GM23338 (cell line): Measurements from ENCODE around the gene SLC8A1.

Experiments used
- CREB1 ChIP-seq: fragments of 250-450 bp; sonication (Bioruptor Pico); IDR thresholded peaks from 2 replicates; pipeline ENCODE4 v1.5.0; 2020; ENCODE audit warnings: low read depth, mild to moderate bottlenecking, moderate library complexity
- CTCF ChIP-seq, 2 experiments: fragments of 200-600 bp in 1 of 2; sonication (generic) in 1 of 2; conservative IDR thresholded peaks; 2 replicates each; pipeline versions ENCODE4 v1.5.1 to v1.6.1; 2016 to 2017; ENCODE audit warnings: antibody characterized with exemption in 2 of 2, low read depth in 2 of 2, mild to moderate bottlenecking in 2 of 2, moderate library complexity in 1 of 2
- POLR2AphosphoS5 ChIP-seq: IDR thresholded peaks from 2 replicates; pipeline ENCODE4 v1.6.1; 2016; ENCODE audit warnings: antibody characterized with exemption, low read depth
- REST ChIP-seq: IDR thresholded peaks from one replicate; pipeline ENCODE4 v1.6.1; 2018; ENCODE audit warnings: antibody characterized with exemption; ENCODE audit not compliant: unreplicated experiment

- TF ChIP-seq POLR2AphosphoS5 (no peak), CTCF (conservative IDR thresholded peaks at IDR 0.05; ENCODE audit: low read depth in 2 of 2) (no peak), CREB1 (CRISPR knock-in tag) (no peak), REST (no peak)
These were observed 354.1 kb downstream of the SLC8A1 start for GRCh38 chr2:40097691-40098385.
